ENCODE results near the gene TBC1D20. TPM values are rescaled to one million over a fixed set of nuclear protein-coding genes. Genes with fewer than 3 reads are reported as not detected.
A peak's percentile ranks its signal among the peaks of the same experiment; 100 is the strongest.

The TBC1D20 gene
- total and polyA plus RNA-seq, 4 donors, result 15.7 to 42.4 (median 27.2) TPM

DNA sequence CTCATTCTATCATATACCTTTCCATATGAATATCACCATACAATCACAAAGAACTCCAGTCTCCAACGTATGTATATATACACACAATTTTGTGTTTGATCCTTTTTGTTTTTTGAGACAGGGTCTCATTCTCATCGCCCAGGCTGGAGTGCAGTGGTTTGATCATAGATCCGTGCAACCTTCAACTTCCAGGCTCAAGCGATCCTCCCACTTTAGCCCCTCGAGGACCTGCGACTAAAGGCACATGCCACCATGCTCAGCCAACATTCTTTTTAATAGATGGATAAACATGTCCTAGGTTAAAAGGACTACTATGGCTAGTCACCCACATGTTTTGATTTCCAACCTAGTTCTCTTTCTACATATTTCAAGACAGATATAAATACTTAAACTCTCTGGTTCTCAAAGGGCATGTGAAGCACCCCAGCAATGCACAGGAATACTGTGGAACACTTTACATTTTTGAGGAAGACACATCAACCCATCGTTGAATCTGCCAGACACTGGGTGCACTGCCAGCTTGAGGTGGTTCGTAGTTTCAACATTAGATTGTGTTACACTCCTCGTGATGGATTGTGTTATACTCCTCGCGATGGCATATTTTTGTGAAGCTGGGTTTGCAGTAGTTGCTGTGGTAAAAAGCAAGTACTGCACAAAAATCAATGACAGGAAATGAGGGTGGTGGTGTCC lies 40.9 kb upstream of the TBC1D20 start:
- H3K36me3 ChIP-seq (ENCODE audit: control insufficient read depth in 4 of 4, insufficient read depth in 4 of 4, low read length in 4 of 4), result peaks cover 16 to 54% (median 47%) of the 10 kb centered on the region in 4 donors
- H3K9me3 ChIP-seq (ENCODE audit: control insufficient read depth in 4 of 4, insufficient read depth in 3 of 4, low read length in 3 of 4), result no peaks in the 10 kb centered on the region
- peaks cover 0 to 7% (median 1%) of the 10 kb centered on the region in 5 donors for H3K4me1 ChIP-seq (ENCODE audit: control insufficient read depth in 5 of 5, insufficient read depth in 5 of 5, low read length in 5 of 5)
- no peak overlapping the region for H3K9ac ChIP-seq (ENCODE audit: insufficient read depth in 1 of 2, low read length in 2 of 2)
- H3K4me3 ChIP-seq, result no peak overlapping the region
- TF ChIP-seq, protein P1, sequence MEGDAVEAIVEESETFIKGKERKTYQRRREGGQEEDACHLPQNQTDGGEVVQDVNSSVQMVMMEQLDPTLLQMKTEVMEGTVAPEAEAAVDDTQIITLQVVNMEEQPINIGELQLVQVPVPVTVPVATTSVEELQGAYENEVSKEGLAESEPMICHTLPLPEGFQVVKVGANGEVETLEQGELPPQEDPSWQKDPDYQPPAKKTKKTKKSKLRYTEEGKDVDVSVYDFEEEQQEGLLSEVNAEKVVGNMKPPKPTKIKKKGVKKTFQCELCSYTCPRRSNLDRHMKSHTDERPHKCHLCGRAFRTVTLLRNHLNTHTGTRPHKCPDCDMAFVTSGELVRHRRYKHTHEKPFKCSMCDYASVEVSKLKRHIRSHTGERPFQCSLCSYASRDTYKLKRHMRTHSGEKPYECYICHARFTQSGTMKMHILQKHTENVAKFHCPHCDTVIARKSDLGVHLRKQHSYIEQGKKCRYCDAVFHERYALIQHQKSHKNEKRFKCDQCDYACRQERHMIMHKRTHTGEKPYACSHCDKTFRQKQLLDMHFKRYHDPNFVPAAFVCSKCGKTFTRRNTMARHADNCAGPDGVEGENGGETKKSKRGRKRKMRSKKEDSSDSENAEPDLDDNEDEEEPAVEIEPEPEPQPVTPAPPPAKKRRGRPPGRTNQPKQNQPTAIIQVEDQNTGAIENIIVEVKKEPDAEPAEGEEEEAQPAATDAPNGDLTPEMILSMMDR (IDR thresholded peaks at IDR 0.05; ENCODE audit: control extremely low read depth, extremely low read depth), result no peak
- no peak for ATAC-seq (ENCODE audit: insufficient read depth, low FRiP score)
- no peak overlapping the region for H3K27ac ChIP-seq (ENCODE audit: low read depth in 1 of 2, low read length in 1 of 2)
- H3K27me3 ChIP-seq (ENCODE audit: control insufficient read depth in 3 of 3, insufficient read depth in 3 of 3, low read length in 2 of 3), result no peaks in the 10 kb centered on the region
- DNase-seq, result no peak
- WGBS, 2 donors, result 95 to 98% methylated on average over 11 of the region's 11 CpGs

DNA sequence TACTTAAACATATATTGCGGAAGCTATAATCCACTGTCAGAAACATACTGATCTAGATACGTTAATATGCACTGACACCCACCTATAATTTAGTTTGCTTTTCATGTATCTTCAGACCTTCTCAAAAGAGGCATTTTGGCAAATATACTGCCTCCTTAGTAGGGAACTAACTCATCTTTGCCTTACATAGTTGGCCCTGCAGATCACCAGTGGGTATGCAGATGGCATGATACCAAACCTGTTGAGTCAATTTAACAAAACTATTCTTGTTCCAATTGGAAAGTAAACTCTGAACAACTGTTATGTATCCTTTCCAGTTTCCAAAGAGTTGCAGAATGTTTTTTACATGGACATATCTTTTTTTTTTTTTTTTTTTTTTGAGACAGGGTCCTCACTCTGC lies 35.6 kb upstream of the TBC1D20 start:
- Histone ChIP-seq H3K4me3 (no peak overlapping the region), H3K27ac (ENCODE audit: low read depth in 1 of 2, low read length in 1 of 2) (no peak overlapping the region), H3K4me1 (ENCODE audit: control insufficient read depth in 5 of 5, insufficient read depth in 5 of 5, low read length in 5 of 5) (peaks cover 0 to 15% (median 4%) of the 10 kb centered on the region in 5 donors), H3K9ac (ENCODE audit: insufficient read depth in 1 of 2, low read length in 2 of 2) (no peak overlapping the region), H3K36me3 (ENCODE audit: control insufficient read depth in 4 of 4, insufficient read depth in 4 of 4, low read length in 4 of 4) (peaks cover 19 to 60% (median 46%) of the 10 kb centered on the region in 4 donors), H3K9me3 (ENCODE audit: control insufficient read depth in 4 of 4, insufficient read depth in 3 of 4, low read length in 3 of 4) (no peaks in the 10 kb centered on the region), H3K27me3 (ENCODE audit: control insufficient read depth in 3 of 3, insufficient read depth in 3 of 3, low read length in 2 of 3) (no peaks in the 10 kb centered on the region)
- 95 to 98% methylated on average over 2 of the region's 2 CpGs for WGBS, 2 donors
- ATAC-seq (ENCODE audit: insufficient read depth, low FRiP score) (no peak), DNase-seq (no peak)
- TF ChIP-seq, protein P1 (IDR thresholded peaks at IDR 0.05; ENCODE audit: control extremely low read depth, extremely low read depth), result no peak

DNA sequence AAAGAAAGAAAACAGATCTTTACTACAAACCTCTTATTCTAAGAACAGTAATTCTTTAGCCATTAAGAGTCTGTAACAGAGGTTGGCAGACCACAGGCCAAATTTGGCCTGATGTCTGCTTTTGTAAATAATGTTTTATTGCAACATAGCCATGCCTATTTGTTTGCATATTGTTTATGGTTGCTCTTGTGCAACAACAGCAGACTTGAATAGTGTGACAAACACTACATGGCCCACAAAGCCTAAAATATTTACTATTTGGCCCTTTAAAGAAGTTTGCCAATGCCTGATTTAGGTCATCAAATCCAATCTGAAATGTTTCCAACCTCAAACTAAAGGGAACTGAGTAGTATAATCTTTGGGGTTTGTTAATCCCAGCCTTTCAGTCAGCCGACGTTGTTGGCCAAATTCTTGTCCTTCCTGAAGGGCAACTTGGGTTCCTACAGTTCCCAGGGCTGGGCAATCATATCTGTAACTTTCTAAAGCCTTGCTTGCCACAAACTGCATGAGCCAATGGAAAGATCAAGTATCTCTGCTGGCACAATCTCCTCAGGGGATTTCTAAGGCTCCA lies 33.9 kb upstream of the TBC1D20 start:
- 42 to 71% methylated on average over 2 of the region's 2 CpGs for WGBS, 2 donors
- TF ChIP-seq, protein P1 (IDR thresholded peaks at IDR 0.05; ENCODE audit: control extremely low read depth, extremely low read depth), result no peak
- Histone ChIP-seq H3K27ac (ENCODE audit: low read depth in 1 of 2, low read length in 1 of 2) (no peak overlapping the region), H3K27me3 (ENCODE audit: control insufficient read depth in 3 of 3, insufficient read depth in 3 of 3, low read length in 2 of 3) (no peaks in the 10 kb centered on the region), H3K9ac (ENCODE audit: insufficient read depth in 1 of 2, low read length in 2 of 2) (peak overlapping the region in 1 of 2 donors; percentile 8), H3K9me3 (ENCODE audit: control insufficient read depth in 4 of 4, insufficient read depth in 3 of 4, low read length in 3 of 4) (no peaks in the 10 kb centered on the region), H3K4me1 (ENCODE audit: control insufficient read depth in 5 of 5, insufficient read depth in 5 of 5, low read length in 5 of 5) (peaks cover 0 to 15% (median 4%) of the 10 kb centered on the region in 5 donors), H3K36me3 (ENCODE audit: control insufficient read depth in 4 of 4, insufficient read depth in 4 of 4, low read length in 4 of 4) (peaks cover 25 to 54% (median 36%) of the 10 kb centered on the region in 4 donors), H3K4me3 (no peak overlapping the region)
- DNase-seq (peak; percentile 66 to 94 (median 90)), ATAC-seq (ENCODE audit: insufficient read depth, low FRiP score) (no peak)

Data from lung (tissue), 12 donors.